ENCODE results near the gene ETNK2.

Gene ETNK2

GRCh38 chr1:204147406-204148383 lies 4.1 kb downstream of the ETNK2 start:
- DNase-seq, result no peak

- no peak for DNase-seq
Measured at GRCh38 chr1:204146965-204147364, 4.9 kb downstream of the ETNK2 start.

GRCh38 chr1:204146309-204146708 lies 5.5 kb downstream of the ETNK2 start:
- DNase-seq, result no peak

GRCh38 chr1:204145033-204145504 lies 6.8 kb downstream of the ETNK2 start:
- DNase-seq, result no peak

GRCh38 chr1:204143276-204144041 lies 8.4 kb downstream of the ETNK2 start:
- no peak for DNase-seq

- DNase-seq, result no peak
Measured at GRCh38 chr1:204142032-204142974, 9.5 kb downstream of the ETNK2 start.

- DNase-seq, result no peak
Measured at GRCh38 chr1:204141131-204141530, 10.7 kb downstream of the ETNK2 start.

- no peak for DNase-seq
Measured at GRCh38 chr1:204139952-204140351, 11.9 kb downstream of the ETNK2 start.

- DNase-seq, result no peak
Measured at GRCh38 chr1:204139088-204139487, 12.8 kb downstream of the ETNK2 start.

GRCh38 chr1:204136814-204137213 lies 15.0 kb downstream of the ETNK2 start:
- DNase-seq, result no peak

GRCh38 chr1:204134103-204134502 lies 17.7 kb downstream of the ETNK2 start:
- DNase-seq, result no peak

- no peak for DNase-seq
Measured at GRCh38 chr1:204132718-204133117, 19.1 kb downstream of the ETNK2 start.

- no peak for DNase-seq
Measured at GRCh38 chr1:204131978-204132377, 19.9 kb downstream of the ETNK2 start.

- DNase-seq, result peak; percentile 87
Measured at GRCh38 chr1:204130981-204131892, 20.6 kb downstream of the ETNK2 start.

GRCh38 chr1:204130178-204130577 lies 21.7 kb downstream of the ETNK2 start:
- no peak for DNase-seq

- DNase-seq, result peak; percentile 71
Measured at GRCh38 chr1:204128964-204129896, 22.6 kb downstream of the ETNK2 start.

- no peak for DNase-seq
Measured at GRCh38 chr1:204128464-204128963, 23.3 kb downstream of the ETNK2 start.

GRCh38 chr1:204127597-204128242 lies 24.1 kb downstream of the ETNK2 start:
- DNase-seq, result peak; percentile 84

GRCh38 chr1:204126956-204127355 lies 24.9 kb downstream of the ETNK2 start:
- DNase-seq, result no peak
